Astrocyte of the spinal cord (primary cell): Measurements from ENCODE around the gene TTC28.

ENCODE experiments used
- DNase-seq: peaks from one replicate; pipeline ENCODE4 v3.0.0; 2011; ENCODE audit warnings: low read depth, low spot score
- H3K4me3 ChIP-seq: 2 replicates; pipeline ENCODE4 v1.5.1; 2011; ENCODE audit warnings: low read depth, mild to moderate bottlenecking, low read length, moderate library complexity
- in situ Hi-C: cut with HindIII; loops from 2 replicates; pipeline ENCODE4 v1.10.0; 2017; ENCODE audit warnings: low sequenced_read_pairs
- TF ChIP-seq, protein P1 (sequence below): IDR thresholded peaks from 2 replicates; pipeline ENCODE4 v1.5.1; 2012; ENCODE audit warnings: low read depth, mild to moderate bottlenecking, low read length, inconsistent platforms

Gene TTC28

DNA sequence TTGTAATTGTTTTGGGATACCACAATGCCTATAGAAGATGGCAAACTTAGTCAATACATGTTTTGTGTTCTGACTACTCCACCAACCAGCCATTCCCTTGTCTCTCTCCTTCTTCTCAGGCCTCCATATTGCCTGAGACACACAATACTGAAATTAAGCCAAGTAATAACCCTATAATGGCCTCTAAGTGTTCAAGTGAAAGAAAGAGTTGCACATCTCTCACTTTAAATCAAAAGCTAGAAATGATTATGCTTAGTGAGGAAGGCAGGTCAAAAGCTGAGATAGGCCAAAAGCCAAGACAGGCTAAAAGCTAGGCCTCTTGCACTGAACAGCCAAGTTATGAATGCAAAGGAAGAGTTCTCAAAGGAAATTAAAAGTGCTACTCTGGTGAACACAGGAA is 318.7 kb downstream of the TTC28 start:
- in situ Hi-C loops, result no loop called here

DNA sequence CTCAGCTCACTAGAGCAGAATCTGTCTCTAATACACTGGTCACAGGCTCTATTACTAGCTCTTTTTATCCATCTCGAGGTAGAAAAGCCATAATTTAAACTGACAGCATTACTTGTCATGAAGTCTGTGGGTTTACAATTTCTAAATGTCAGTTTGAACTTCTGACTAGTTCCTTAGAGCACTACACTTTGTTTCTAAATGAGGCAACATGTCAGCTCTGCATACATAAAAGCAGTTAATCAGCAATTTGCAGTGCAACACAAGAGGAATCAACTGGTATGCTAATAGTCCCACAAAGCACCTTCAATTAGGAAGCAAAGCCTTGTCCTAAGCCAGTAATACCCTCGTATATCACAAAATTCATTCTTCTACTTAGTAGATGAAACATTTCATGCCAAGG is 321.3 kb downstream of the TTC28 start:
- DNase-seq, result no peak
- H3K4me3 ChIP-seq, result no peak overlapping the region
- in situ Hi-C loops, result no loop called here
- TF ChIP-seq, protein P1, sequence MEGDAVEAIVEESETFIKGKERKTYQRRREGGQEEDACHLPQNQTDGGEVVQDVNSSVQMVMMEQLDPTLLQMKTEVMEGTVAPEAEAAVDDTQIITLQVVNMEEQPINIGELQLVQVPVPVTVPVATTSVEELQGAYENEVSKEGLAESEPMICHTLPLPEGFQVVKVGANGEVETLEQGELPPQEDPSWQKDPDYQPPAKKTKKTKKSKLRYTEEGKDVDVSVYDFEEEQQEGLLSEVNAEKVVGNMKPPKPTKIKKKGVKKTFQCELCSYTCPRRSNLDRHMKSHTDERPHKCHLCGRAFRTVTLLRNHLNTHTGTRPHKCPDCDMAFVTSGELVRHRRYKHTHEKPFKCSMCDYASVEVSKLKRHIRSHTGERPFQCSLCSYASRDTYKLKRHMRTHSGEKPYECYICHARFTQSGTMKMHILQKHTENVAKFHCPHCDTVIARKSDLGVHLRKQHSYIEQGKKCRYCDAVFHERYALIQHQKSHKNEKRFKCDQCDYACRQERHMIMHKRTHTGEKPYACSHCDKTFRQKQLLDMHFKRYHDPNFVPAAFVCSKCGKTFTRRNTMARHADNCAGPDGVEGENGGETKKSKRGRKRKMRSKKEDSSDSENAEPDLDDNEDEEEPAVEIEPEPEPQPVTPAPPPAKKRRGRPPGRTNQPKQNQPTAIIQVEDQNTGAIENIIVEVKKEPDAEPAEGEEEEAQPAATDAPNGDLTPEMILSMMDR, result no peak

More for the DNA sequence above, 318.7 kb downstream of the TTC28 start:
- DNase-seq, result no peak
- no peak overlapping the region for H3K4me3 ChIP-seq
- TF ChIP-seq, protein P1, result no peak

DNA sequence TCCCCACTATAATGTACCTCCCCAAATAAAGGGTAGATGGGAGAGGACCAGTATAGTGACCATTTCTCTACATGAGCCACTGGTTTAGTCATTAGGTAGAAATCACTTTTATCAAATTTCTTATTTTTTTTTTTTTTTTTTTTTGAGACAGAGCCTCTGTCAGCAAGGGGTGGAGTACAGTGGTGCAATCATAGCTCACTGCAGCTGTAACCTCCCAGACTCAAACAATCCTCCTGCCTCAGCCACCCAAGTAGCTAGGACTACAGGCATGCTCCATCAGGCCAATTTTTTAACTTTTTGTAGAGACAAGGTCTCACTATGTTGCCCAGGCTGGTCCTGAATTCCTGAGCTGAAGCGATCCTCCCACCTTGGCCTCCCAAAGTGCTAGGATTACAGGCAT is 322.4 kb downstream of the TTC28 start:
- DNase-seq, result no peak
- in situ Hi-C loops, result no loop called here
- TF ChIP-seq, protein P1, result no peak
- H3K4me3 ChIP-seq, result no peak overlapping the region

DNA sequence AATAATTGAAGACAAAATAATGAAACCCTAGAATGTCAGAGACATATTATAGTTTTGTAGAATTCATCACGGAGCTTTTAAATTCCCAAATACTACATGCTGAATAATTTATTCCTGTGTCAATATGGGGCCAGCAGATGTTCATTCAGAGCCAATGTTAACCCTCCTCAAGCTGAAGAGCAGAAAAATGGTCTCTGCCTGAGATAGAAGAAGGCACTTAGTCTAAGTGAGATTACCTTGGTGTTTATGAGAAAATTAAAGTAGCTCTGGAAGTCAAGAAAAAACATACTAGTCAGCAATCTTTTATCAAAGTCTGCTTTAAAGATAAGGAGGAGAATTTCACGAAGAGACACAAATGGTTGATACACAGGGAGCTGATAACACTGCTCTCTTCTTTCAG is 328.2 kb downstream of the TTC28 start:
- no peak for DNase-seq
- H3K4me3 ChIP-seq, result no peak overlapping the region
- TF ChIP-seq, protein P1, result no peak
- in situ Hi-C loops, result no loop called here

DNA sequence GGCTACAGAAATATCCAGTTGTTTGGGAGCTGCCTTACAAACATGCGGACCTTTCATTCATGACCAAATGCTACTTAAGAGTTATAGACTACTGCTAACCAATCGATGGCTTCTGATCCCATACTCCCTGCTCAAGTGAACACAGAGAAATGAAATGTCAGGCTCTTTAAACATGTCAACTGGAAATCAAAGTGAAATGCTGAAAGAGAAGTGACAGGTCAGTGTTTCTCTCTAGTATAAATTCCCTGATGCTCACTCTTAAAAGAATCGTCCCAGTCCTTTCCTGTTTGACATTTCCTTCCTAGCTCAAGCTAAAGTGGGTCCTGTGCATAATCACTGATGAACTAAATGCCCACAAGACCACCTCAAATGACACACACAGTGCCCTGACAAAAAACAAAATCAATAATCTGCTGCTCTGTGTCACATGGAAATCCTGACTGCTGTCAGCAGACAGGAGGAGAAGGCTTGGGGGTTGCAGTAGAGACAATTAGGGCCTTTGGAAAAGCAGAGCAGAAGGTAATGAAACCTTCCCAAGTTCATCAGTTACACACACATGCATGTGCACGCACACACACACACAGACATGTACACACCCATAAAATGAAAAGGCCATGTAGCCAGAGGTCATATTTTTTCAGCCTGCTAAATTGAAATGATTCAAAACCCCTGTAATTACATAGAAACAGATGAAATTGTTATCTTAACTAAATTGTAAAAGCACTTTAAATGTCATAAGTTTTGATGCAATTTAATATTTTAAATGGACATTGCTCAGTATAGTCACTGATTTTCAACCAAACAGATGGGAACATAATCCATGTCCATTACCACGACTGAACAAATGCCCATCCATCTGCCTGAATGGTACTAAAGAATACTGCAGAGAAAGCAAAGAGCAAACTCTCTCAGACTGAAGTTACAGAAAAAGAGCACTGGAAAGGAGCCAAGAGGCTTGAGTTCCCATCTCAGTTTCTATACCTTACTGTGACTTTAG is 330.7 kb downstream of the TTC28 start:
- H3K4me3 ChIP-seq, result no peak overlapping the region
- TF ChIP-seq, protein P1, result no peak
- no peak for DNase-seq
- in situ Hi-C loops, result no loop called here

DNA sequence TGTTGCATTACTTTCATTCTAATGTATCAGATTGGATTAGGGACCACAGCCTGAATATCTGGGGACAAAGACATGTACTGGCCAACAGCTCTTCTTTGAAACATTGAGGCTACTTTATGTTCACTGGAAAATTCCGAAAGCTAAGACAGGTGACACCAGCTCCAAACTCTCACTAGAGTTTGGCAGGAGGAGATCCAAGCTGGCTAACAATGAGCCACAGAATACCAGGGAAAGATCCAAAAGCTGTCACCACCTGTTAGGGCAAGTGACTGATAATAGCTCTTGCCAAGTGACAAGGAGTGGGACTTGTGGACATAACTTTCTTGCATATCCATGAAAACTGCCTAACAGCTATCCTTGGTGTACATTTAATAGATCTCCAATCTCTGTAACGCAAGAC is 333.3 kb downstream of the TTC28 start:
- DNase-seq, result no peak
- in situ Hi-C loops, result no loop called here
- no peak overlapping the region for H3K4me3 ChIP-seq
- TF ChIP-seq, protein P1, result no peak
